K562 (cell line): ENCODE results near the gene ZNF829. TPM values are rescaled to one million over a fixed set of nuclear protein-coding genes. Genes with fewer than 3 reads are reported as not detected.

Source experiments
- SFPQ ChIP-seq: fragments of 200-400 bp; formaldehyde crosslinking; IDR thresholded peaks from 2 replicates; pipeline ENCODE4 v1.6.1; 2017; ENCODE audit warnings: mild to moderate bottlenecking, low read depth, low read length, moderate library complexity
- SNAPC5 ChIP-seq: fragments of 250-450 bp; sonication (Bioruptor Pico); IDR thresholded peaks from 2 replicates; pipeline ENCODE4 v1.8.0; 2021; ENCODE audit warnings: moderate library complexity, mild to moderate bottlenecking, inconsistent platforms
- TEAD2 ChIP-seq: fragments of 450-650 bp; IDR thresholded peaks from 2 replicates; pipeline ENCODE4 v1.6.1; 2016; ENCODE audit warnings: missing genetic modification characterization, control low read depth, missing compliant biosample characterization
- YY1 ChIP-seq, 3 experiments: IDR thresholded peaks; 2 replicates each; pipeline ENCODE4 v1.6.1; 2011; ENCODE audit warnings: low read length in 2 of 3, mild to moderate bottlenecking in 2 of 3, moderate library complexity in 2 of 3, borderline replicate concordance in 1 of 3, control low read depth in 1 of 3, low read depth in 1 of 3; ENCODE audit not compliant: insufficient read depth in 3 of 3, insufficient replicate concordance in 2 of 3, control insufficient read depth in 1 of 3, insufficient read length in 1 of 3; ENCODE audit errors: extremely low read depth in 1 of 3
- ZBTB11 ChIP-seq, 3 experiments: fragments of 200-800 bp in 1 of 3; fragments of 250-450 bp in 1 of 3; fragments of 450-650 bp in 1 of 3; sonication (Bioruptor Pico) in 1 of 3; sonication (Bioruptor generic) in 1 of 3; formaldehyde crosslinking in 1 of 3; IDR thresholded peaks; 2 replicates each; pipeline versions ENCODE4 v1.6.1 to v1.8.0; 2016 to 2022; ENCODE audit warnings: mild to moderate bottlenecking in 2 of 3, missing genetic modification characterization in 2 of 3, missing compliant biosample characterization in 1 of 3, moderate library complexity in 1 of 3
- polyA plus RNA-seq, 8 experiments: library from polyadenylated mRNA; depleted of rRNA in 4 of 8; stranded (reverse) in 5 of 8; unstranded in 3 of 8; fragments of >200 nt; fragmentation: Nextera tagmentation in 2 of 8; fragmentation: Illumina TruSeq in 1 of 8; extraction: Ambion mirVana in 2 of 8; extraction: Trizol in 1 of 8; gene quantifications; 2 replicates each; pipeline versions ENCODE4 v1.2.1 to v1.2.3, GENCODE V29; 2011 to 2014; ENCODE audit warnings: inconsistent platforms in 1 of 8, missing spikeins in 1 of 8
- total RNA-seq, 7 experiments: library from RNA; depleted of rRNA in 6 of 7; stranded (reverse); fragments of >200 nt in 6 of 7; fragmentation: Illumina TruSeq in 2 of 7; extraction: Trizol in 2 of 7; gene quantifications; 2 replicates each; pipeline versions ENCODE4 v1.2.1 to v1.2.3, GENCODE V29; 2011 to 2021; ENCODE audit warnings: low replicate concordance in 1 of 7

The ZNF829 gene
- total and polyA plus RNA-seq, 9 of the 15 experiments (the other 6 are each of a cell fraction or from before 2014, with no cell fraction given): 0.02 to 0.14 (median 0.06) TPM; not detected in 1

- peak in 1 of 3 experiments; percentile 2; a peak in 1 of 6 replicates for TF ChIP-seq ZBTB11 (CRISPR knock-in tag; IDR thresholded peaks at IDR 0.05)
- peak in 1 of 3 experiments; percentile 13 for TF ChIP-seq YY1 (IDR thresholded peaks at IDR 0.05; ENCODE audit: borderline replicate concordance in 1 of 3, control insufficient read depth in 1 of 3, extremely low read depth in 1 of 3, insufficient read depth in 3 of 3, insufficient read length in 1 of 3, insufficient replicate concordance in 2 of 3, low read depth in 1 of 3, low read length in 2 of 3)
- TF ChIP-seq TEAD2 (tag): no peak
- TF ChIP-seq SFPQ: no peak
- TF ChIP-seq SNAPC5: no peak
- TF ChIP-seq, all 486 proteins: peak for 13
Measured at GRCh38 chr19:36849701-36850558, 66.2 kb downstream of the ZNF829 start (continued).
